ENCODE data around the gene NMT1. TPM values are rescaled to one million over a fixed set of nuclear protein-coding genes. Genes with fewer than 3 reads are reported as not detected.
A peak's percentile ranks its signal among the peaks of the same experiment; 100 is the strongest.

The NMT1 gene
- total and polyA plus RNA-seq, 2 of the 13 experiments (the other 11 are each of a cell fraction or from before 2014, with no cell fraction given): 75.7 to 142 TPM

DNA sequence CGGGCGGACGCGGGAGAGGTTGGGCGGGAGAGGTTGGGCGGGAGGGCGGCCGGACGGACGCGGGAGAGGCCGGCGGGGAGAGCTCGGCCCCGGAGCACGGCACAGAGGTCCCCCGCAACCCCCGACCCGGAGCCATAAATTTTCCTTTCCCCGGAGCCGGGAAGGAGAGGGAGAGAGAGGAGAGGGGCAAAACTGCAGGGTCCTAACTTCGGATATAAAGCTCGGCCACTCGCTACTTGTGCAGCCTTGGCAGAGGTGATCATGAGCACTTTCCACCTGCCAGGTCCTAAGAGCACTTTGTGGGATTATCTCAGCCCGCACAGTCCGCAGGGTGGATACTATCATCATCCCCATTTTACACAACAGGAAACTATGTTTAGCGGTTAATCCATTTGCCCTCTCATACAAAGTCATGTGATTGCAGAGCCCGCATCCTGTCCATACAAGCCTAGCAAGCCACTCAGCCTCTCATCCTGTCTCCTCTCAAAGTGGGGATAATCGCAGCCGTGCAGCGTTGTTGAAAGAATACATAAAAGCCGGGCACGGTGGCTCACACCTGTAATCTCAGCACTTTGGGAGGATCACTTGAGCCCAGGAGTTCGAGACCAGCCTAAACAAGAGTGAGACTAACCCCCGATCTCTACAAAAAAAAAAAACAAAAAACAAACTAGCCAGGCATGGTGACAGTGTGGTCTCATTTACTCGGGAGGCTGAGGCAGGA is 8.9 kb upstream of the NMT1 start (continued):
- TF ChIP-seq HOXD1 (CRISPR knock-in tag; IDR thresholded peaks at IDR 0.05) (no peak), RFX3 (CRISPR knock-in tag; IDR thresholded peaks at IDR 0.05) (no peak), MXD4 (CRISPR knock-in tag; IDR thresholded peaks at IDR 0.05) (0 out of 2 replicates have a peak, but pooled peaks have one; percentile 25), RXRB (CRISPR knock-in tag; IDR thresholded peaks at IDR 0.05; ENCODE audit: borderline replicate concordance) (no peak), ZNF232 (CRISPR knock-in tag; IDR thresholded peaks at IDR 0.05; ENCODE audit: borderline replicate concordance) (no peak), RBAK (CRISPR knock-in tag; IDR thresholded peaks at IDR 0.05) (no peak), PHF20 (CRISPR knock-in tag; IDR thresholded peaks at IDR 0.05) (peak; percentile 36), SRSF4 (IDR thresholded peaks at IDR 0.05; ENCODE audit: low read depth, low read length, poor library complexity, severe bottlenecking) (no peak), ZNF510 (CRISPR knock-in tag; IDR thresholded peaks at IDR 0.05; ENCODE audit: low read depth) (no peak), REPIN1 (CRISPR knock-in tag; IDR thresholded peaks at IDR 0.05; ENCODE audit: borderline replicate concordance, low read depth) (0 out of 2 replicates have a peak, but pooled peaks have one; percentile 52), TBL1XR1 (IDR thresholded peaks at IDR 0.05; ENCODE audit: borderline replicate concordance, low read length, partially characterized antibody) (no peak), MTA3 (CRISPR knock-in tag; IDR thresholded peaks at IDR 0.05) (no peak), KDM3A (CRISPR knock-in tag; IDR thresholded peaks at IDR 0.05; ENCODE audit: low read depth) (no peak), NFIB (CRISPR knock-in tag; IDR thresholded peaks at IDR 0.05; ENCODE audit: borderline replicate concordance) (no peak), PAWR (CRISPR knock-in tag; IDR thresholded peaks at IDR 0.05; ENCODE audit: borderline replicate concordance) (no peak)
- TF ChIP-seq, protein P1, sequence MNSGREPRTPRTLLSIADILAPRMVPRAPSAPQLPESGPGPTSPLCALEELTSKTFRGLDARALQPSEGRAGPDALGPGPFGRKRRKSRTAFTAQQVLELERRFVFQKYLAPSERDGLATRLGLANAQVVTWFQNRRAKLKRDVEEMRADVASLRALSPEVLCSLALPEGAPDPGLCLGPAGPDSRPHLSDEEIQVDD (CRISPR knock-in tag; IDR thresholded peaks at IDR 0.05; ENCODE audit: borderline replicate concordance): no peak
- TF ChIP-seq, protein P2, sequence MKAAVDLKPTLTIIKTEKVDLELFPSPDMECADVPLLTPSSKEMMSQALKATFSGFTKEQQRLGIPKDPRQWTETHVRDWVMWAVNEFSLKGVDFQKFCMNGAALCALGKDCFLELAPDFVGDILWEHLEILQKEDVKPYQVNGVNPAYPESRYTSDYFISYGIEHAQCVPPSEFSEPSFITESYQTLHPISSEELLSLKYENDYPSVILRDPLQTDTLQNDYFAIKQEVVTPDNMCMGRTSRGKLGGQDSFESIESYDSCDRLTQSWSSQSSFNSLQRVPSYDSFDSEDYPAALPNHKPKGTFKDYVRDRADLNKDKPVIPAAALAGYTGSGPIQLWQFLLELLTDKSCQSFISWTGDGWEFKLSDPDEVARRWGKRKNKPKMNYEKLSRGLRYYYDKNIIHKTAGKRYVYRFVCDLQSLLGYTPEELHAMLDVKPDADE (CRISPR knock-in tag; IDR thresholded peaks at IDR 0.05): no peak
- TF ChIP-seq, protein P3, sequence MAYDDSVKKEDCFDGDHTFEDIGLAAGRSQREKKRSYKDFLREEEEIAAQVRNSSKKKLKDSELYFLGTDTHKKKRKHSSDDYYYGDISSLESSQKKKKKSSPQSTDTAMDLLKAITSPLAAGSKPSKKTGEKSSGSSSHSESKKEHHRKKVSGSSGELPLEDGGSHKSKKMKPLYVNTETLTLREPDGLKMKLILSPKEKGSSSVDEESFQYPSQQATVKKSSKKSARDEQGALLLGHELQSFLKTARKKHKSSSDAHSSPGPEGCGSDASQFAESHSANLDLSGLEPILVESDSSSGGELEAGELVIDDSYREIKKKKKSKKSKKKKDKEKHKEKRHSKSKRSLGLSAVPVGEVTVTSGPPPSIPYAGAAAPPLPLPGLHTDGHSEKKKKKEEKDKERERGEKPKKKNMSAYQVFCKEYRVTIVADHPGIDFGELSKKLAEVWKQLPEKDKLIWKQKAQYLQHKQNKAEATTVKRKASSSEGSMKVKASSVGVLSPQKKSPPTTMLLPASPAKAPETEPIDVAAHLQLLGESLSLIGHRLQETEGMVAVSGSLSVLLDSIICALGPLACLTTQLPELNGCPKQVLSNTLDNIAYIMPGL (CRISPR knock-in tag; IDR thresholded peaks at IDR 0.05; ENCODE audit: borderline replicate concordance in 1 of 2, low read depth in 1 of 2): no peak; a peak in 1 of 4 replicates
- TF ChIP-seq, protein P4, sequence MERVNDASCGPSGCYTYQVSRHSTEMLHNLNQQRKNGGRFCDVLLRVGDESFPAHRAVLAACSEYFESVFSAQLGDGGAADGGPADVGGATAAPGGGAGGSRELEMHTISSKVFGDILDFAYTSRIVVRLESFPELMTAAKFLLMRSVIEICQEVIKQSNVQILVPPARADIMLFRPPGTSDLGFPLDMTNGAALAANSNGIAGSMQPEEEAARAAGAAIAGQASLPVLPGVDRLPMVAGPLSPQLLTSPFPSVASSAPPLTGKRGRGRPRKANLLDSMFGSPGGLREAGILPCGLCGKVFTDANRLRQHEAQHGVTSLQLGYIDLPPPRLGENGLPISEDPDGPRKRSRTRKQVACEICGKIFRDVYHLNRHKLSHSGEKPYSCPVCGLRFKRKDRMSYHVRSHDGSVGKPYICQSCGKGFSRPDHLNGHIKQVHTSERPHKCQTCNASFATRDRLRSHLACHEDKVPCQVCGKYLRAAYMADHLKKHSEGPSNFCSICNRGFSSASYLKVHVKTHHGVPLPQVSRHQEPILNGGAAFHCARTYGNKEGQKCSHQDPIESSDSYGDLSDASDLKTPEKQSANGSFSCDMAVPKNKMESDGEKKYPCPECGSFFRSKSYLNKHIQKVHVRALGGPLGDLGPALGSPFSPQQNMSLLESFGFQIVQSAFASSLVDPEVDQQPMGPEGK (CRISPR knock-in tag; IDR thresholded peaks at IDR 0.05): no peak
- TF ChIP-seq, protein P5, sequence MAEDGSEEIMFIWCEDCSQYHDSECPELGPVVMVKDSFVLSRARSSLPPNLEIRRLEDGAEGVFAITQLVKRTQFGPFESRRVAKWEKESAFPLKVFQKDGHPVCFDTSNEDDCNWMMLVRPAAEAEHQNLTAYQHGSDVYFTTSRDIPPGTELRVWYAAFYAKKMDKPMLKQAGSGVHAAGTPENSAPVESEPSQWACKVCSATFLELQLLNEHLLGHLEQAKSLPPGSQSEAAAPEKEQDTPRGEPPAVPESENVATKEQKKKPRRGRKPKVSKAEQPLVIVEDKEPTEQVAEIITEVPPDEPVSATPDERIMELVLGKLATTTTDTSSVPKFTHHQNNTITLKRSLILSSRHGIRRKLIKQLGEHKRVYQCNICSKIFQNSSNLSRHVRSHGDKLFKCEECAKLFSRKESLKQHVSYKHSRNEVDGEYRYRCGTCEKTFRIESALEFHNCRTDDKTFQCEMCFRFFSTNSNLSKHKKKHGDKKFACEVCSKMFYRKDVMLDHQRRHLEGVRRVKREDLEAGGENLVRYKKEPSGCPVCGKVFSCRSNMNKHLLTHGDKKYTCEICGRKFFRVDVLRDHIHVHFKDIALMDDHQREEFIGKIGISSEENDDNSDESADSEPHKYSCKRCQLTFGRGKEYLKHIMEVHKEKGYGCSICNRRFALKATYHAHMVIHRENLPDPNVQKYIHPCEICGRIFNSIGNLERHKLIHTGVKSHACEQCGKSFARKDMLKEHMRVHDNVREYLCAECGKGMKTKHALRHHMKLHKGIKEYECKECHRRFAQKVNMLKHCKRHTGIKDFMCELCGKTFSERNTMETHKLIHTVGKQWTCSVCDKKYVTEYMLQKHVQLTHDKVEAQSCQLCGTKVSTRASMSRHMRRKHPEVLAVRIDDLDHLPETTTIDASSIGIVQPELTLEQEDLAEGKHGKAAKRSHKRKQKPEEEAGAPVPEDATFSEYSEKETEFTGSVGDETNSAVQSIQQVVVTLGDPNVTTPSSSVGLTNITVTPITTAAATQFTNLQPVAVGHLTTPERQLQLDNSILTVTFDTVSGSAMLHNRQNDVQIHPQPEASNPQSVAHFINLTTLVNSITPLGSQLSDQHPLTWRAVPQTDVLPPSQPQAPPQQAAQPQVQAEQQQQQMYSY (CRISPR knock-in tag; IDR thresholded peaks at IDR 0.05): 0 out of 2 replicates have a peak, but pooled peaks have one; percentile 30

All from HepG2 (cell line).